ENCODE data around the gene ETV3. TPM values are rescaled to one million over a fixed set of nuclear protein-coding genes. Genes with fewer than 3 reads are reported as not detected.

ETV3 gene
- total RNA-seq, 6 experiments from 2014 or later = 4.9 to 7.8 (median 6.5) TPM

DNA sequence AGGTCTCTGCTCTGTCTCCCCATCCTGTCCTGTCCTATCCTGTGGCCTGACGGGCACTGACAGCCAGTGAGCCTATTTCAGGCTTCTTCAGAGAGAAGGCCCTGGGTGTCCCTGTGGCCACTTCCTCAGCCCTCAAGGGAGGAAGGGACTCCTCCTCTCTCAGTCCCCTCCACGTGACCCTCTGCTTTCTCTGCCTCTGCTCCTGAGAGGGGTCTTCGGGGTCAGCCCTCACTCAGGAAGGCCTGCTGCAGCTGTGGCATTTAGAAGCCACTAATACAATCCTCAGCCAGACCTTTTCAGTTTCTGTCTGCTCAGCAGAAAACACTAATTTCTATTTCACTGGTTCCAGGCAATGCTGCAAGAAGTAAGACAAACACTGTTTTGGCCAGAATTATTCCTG lies 43.6 kb upstream of the ETV3 start:
- H3K9me3 ChIP-seq = no peaks in the 10 kb centered on the region
- ATAC-seq (peak; percentile 32 to 88 (median 60)), DNase-seq (peak in 1 of 3 donors; percentile 23)
- peaks cover 0 to 7% (median 0%) of the 10 kb centered on the region in 4 donors for H3K4me1 ChIP-seq
- H3K4me3 ChIP-seq = no peak overlapping the region
- WGBS (ENCODE audit: insufficient coverage, low coverage, low lambda C conversion rate, missing lambda C conversion rate) = 50% methylated on average over 1 of the region's 3 CpGs
- H3K27ac ChIP-seq = no peak overlapping the region
- H3K36me3 ChIP-seq = no peaks in the 10 kb centered on the region
- intact Hi-C loops (cut with DNase I) = loop anchor here in 1 of 2 donors (10.0 kb wide), 1 partner anchor 313 kb away; no protein-coding TSS in a partner anchor
- H3K27me3 ChIP-seq = no peaks in the 10 kb centered on the region
- TF ChIP-seq, protein P1, sequence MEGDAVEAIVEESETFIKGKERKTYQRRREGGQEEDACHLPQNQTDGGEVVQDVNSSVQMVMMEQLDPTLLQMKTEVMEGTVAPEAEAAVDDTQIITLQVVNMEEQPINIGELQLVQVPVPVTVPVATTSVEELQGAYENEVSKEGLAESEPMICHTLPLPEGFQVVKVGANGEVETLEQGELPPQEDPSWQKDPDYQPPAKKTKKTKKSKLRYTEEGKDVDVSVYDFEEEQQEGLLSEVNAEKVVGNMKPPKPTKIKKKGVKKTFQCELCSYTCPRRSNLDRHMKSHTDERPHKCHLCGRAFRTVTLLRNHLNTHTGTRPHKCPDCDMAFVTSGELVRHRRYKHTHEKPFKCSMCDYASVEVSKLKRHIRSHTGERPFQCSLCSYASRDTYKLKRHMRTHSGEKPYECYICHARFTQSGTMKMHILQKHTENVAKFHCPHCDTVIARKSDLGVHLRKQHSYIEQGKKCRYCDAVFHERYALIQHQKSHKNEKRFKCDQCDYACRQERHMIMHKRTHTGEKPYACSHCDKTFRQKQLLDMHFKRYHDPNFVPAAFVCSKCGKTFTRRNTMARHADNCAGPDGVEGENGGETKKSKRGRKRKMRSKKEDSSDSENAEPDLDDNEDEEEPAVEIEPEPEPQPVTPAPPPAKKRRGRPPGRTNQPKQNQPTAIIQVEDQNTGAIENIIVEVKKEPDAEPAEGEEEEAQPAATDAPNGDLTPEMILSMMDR (IDR thresholded peaks at IDR 0.05) = no peak
- no peak for TF ChIP-seq POLR2A (IDR thresholded peaks at IDR 0.05)

DNA sequence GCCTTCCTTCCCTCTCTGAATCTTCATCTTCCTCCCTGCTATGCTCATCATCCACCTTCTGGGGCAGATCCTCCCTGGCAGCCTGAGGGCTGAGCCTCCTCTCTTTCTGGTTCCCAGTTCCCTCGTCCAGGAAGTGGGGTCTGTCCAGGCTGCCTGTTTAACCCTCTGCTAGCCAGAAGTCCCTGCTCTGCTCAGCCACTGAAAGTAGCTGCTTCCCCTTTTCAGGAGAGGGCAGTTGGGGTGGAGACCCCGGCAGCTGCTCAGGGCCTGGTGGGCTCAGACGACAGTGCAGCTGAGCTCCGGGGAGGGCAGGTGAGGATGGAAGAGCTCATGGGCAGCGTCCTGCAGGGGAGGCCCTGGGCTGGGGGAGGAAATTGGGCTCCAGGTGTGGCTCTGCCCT lies 43.1 kb upstream of the ETV3 start:
- Histone ChIP-seq H3K4me3 (no peak overlapping the region), H3K36me3 (no peaks in the 10 kb centered on the region), H3K27me3 (no peaks in the 10 kb centered on the region), H3K27ac (no peak overlapping the region), H3K9me3 (no peaks in the 10 kb centered on the region), H3K4me1 (peaks cover 0 to 7% (median 0%) of the 10 kb centered on the region in 4 donors)
- ATAC-seq = no peak
- 26% methylated on average over 2 of the region's 5 CpGs for WGBS (ENCODE audit: insufficient coverage, low coverage, low lambda C conversion rate, missing lambda C conversion rate)
- DNase-seq = no peak
- TF ChIP-seq POLR2A (IDR thresholded peaks at IDR 0.05) = no peak
- TF ChIP-seq, protein P1 (IDR thresholded peaks at IDR 0.05) = no peak
- intact Hi-C loops (cut with DNase I) = loop anchor here in 1 of 2 donors (10.0 kb wide), 1 partner anchor 314 kb away; no protein-coding TSS in a partner anchor

DNA sequence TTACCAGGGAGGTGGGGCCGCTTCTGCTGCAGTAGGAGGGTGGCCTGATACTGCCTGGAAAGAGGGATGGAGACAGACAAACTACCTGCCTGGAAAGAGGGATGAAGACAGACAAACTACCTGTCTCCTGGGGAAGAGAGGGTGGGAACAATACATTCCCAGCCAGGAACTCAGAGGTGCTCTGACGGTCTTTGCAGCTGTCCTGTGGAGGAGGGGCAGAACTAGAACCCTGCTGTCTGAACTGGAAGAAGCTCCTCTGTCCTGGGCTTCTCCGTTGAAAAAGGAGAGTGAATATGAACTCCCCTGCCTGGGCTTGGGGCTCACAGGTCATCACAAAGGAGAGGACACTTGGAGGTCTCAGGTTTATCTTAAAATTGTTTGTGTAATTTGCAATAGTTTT lies 40.3 kb upstream of the ETV3 start:
- Histone ChIP-seq H3K27me3 (no peaks in the 10 kb centered on the region), H3K4me3 (no peak overlapping the region), H3K36me3 (no peaks in the 10 kb centered on the region), H3K27ac (no peak overlapping the region), H3K4me1 (peaks cover 0 to 7% (median 0%) of the 10 kb centered on the region in 4 donors), H3K9me3 (no peaks in the 10 kb centered on the region)
- intact Hi-C loops (cut with DNase I) = no loop called here
- WGBS (ENCODE audit: insufficient coverage, low coverage, low lambda C conversion rate, missing lambda C conversion rate) = 50% methylated on average over 2 of the region's 3 CpGs
- DNase-seq (no peak), ATAC-seq (no peak)
- TF ChIP-seq POLR2A (IDR thresholded peaks at IDR 0.05) = no peak
- TF ChIP-seq, protein P1 (IDR thresholded peaks at IDR 0.05) = no peak

DNA sequence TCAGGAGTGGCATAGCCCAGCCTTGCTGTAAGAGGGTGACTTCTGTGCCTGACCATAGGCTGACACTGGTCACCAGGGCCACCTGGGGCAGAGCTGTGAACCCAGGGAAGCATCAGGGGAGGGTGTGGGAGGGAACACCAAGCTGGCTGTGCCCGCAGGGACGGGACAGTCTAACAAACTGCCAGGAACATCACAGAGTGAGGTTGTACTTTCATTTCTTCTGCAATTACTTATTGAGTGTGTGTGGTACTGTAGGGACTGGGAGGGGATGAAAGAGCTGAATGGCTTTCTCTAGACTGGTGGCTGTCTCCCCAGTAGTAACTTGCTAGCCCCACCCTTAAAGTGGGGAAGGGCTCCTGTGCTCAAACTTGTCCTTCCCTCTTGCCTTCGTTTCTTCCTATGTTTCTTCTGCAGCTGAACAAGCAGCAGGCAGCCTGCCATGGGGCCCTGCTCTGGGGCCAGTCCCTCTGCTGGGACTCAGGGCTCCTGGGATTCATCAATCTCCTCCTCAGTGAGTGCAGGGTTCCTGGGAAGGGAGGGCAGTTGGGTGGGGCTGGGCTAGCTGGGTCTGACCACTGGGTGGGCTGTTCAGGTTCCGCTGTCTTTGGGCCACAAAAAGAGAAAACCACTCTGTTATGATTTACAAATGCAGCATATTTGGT lies 39.7 kb upstream of the ETV3 start:
- H3K9me3 ChIP-seq = no peaks in the 10 kb centered on the region
- 78% methylated on average over 4 of the region's 4 CpGs for WGBS (ENCODE audit: insufficient coverage, low coverage, low lambda C conversion rate, missing lambda C conversion rate)
- ATAC-seq (no peak), DNase-seq (no peak)
- TF ChIP-seq POLR2A (IDR thresholded peaks at IDR 0.05) = no peak
- TF ChIP-seq, protein P1 (IDR thresholded peaks at IDR 0.05) = no peak
- no peaks in the 10 kb centered on the region for H3K36me3 ChIP-seq
- intact Hi-C loops (cut with DNase I) = no loop called here
- peaks cover 0 to 7% (median 0%) of the 10 kb centered on the region in 4 donors for H3K4me1 ChIP-seq
- no peak overlapping the region for H3K4me3 ChIP-seq
- no peak overlapping the region for H3K27ac ChIP-seq
- H3K27me3 ChIP-seq = no peaks in the 10 kb centered on the region
